ENCODE data around the gene ADAMTS3. TPM values are rescaled to one million over a fixed set of nuclear protein-coding genes. Genes with fewer than 3 reads are reported as not detected.
"Not testable (repeated sequence)": the region's sequence is repeated elsewhere in the genome, so short reads cannot be mapped to it uniquely, and the experiment has no call there.

The ADAMTS3 gene
- total RNA-seq, 3 donors from 2014 or later: 0.11 to 0.18 (median 0.15) TPM

GRCh38 chr4:72566464-72566972 is 2.5 kb downstream of the ADAMTS3 start:
- Mint-ChIP-seq H3K9me3 (no peaks in the 10 kb centered on the region), H3K27me3 (ENCODE audit: low read depth) (peaks cover 44% of the 10 kb centered on the region), H3K4me3 (no peak overlapping the region), H3K4me1 (ENCODE audit: low read depth) (peaks cover 12% of the 10 kb centered on the region), H3K36me3 (ENCODE audit: insufficient read depth) (no peaks in the 10 kb centered on the region)
- ATAC-seq (no peak), DNase-seq (no peak)

GRCh38 chr4:72564789-72565188 is 4.2 kb downstream of the ADAMTS3 start:
- H3K27me3 Mint-ChIP-seq (ENCODE audit: low read depth): peaks cover 32% of the 10 kb centered on the region
- H3K36me3 Mint-ChIP-seq (ENCODE audit: insufficient read depth): no peaks in the 10 kb centered on the region
- H3K4me3 Mint-ChIP-seq: no peak overlapping the region
- H3K9me3 Mint-ChIP-seq: no peaks in the 10 kb centered on the region
- peaks cover 12% of the 10 kb centered on the region for H3K4me1 Mint-ChIP-seq (ENCODE audit: low read depth)
- DNase-seq: no peak
- ATAC-seq: no peak

GRCh38 chr4:72564184-72564583 is 4.8 kb downstream of the ADAMTS3 start:
- H3K36me3 Mint-ChIP-seq (ENCODE audit: insufficient read depth): no peaks in the 10 kb centered on the region
- peaks cover 12% of the 10 kb centered on the region for H3K4me1 Mint-ChIP-seq (ENCODE audit: low read depth)
- peaks cover 29% of the 10 kb centered on the region for H3K27me3 Mint-ChIP-seq (ENCODE audit: low read depth)
- DNase-seq (no peak), ATAC-seq (no peak)
- H3K4me3 Mint-ChIP-seq: no peak overlapping the region
- no peaks in the 10 kb centered on the region for H3K9me3 Mint-ChIP-seq

GRCh38 chr4:72558655-72559054 is 10.4 kb downstream of the ADAMTS3 start:
- DNase-seq (no peak), ATAC-seq (no peak)
- Mint-ChIP-seq H3K4me3 (no peak overlapping the region), H3K36me3 (ENCODE audit: insufficient read depth) (no peaks in the 10 kb centered on the region), H3K27me3 (ENCODE audit: low read depth) (peaks cover 2% of the 10 kb centered on the region), H3K4me1 (ENCODE audit: low read depth) (no peaks in the 10 kb centered on the region), H3K9me3 (peaks cover 3% of the 10 kb centered on the region)

- DNase-seq (no peak), ATAC-seq (no peak)
- no peaks in the 10 kb centered on the region for H3K4me1 Mint-ChIP-seq (ENCODE audit: low read depth)
- H3K36me3 Mint-ChIP-seq (ENCODE audit: insufficient read depth): no peaks in the 10 kb centered on the region
- no peak overlapping the region for H3K4me3 Mint-ChIP-seq
- H3K27me3 Mint-ChIP-seq (ENCODE audit: low read depth): no peaks in the 10 kb centered on the region
- peaks cover 3% of the 10 kb centered on the region for H3K9me3 Mint-ChIP-seq
These were observed 12.0 kb downstream of the ADAMTS3 start for GRCh38 chr4:72557021-72557420.

- Mint-ChIP-seq H3K27me3 (ENCODE audit: low read depth) (no peaks in the 10 kb centered on the region), H3K9me3 (peaks cover 3% of the 10 kb centered on the region), H3K4me3 (no peak overlapping the region), H3K4me1 (ENCODE audit: low read depth) (no peaks in the 10 kb centered on the region), H3K36me3 (ENCODE audit: insufficient read depth) (no peaks in the 10 kb centered on the region)
- no peak for ATAC-seq
- no peak for DNase-seq
These were observed 13.6 kb downstream of the ADAMTS3 start for GRCh38 chr4:72555377-72555831.

- no peak overlapping the region for H3K4me3 Mint-ChIP-seq
- no peaks in the 10 kb centered on the region for H3K36me3 Mint-ChIP-seq (ENCODE audit: insufficient read depth)
- DNase-seq: no peak
- peaks cover 3% of the 10 kb centered on the region for H3K9me3 Mint-ChIP-seq
- H3K4me1 Mint-ChIP-seq (ENCODE audit: low read depth): no peaks in the 10 kb centered on the region
- no peak for ATAC-seq
- no peaks in the 10 kb centered on the region for H3K27me3 Mint-ChIP-seq (ENCODE audit: low read depth)
These were observed 15.3 kb downstream of the ADAMTS3 start for GRCh38 chr4:72553540-72554337.

DNA sequence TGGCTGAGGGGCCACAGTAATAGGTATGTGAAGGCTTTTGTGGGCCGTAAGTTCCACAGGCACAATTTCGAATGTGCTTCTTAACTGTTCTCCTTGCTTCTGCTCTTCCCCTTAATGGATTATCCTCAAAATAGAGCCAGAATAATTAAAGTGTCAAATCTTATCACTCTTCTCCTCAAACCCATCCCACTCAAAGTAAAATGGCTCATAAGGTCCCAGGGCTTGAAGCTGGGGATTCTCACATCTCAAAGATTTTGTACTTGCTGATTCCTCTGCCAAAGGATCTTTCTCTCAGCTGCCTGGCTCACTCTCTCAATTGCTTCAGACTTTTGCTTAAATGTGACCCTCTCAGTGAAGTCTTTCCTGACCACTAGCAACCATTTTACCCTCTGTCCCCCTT is 16.6 kb downstream of the ADAMTS3 start:
- Mint-ChIP-seq H3K36me3 (ENCODE audit: insufficient read depth) (no peaks in the 10 kb centered on the region), H3K4me3 (no peak overlapping the region), H3K9me3 (no peaks in the 10 kb centered on the region), H3K27me3 (ENCODE audit: low read depth) (no peaks in the 10 kb centered on the region), H3K4me1 (ENCODE audit: low read depth) (no peaks in the 10 kb centered on the region)
- DNase-seq (no peak), ATAC-seq (no peak)

DNA sequence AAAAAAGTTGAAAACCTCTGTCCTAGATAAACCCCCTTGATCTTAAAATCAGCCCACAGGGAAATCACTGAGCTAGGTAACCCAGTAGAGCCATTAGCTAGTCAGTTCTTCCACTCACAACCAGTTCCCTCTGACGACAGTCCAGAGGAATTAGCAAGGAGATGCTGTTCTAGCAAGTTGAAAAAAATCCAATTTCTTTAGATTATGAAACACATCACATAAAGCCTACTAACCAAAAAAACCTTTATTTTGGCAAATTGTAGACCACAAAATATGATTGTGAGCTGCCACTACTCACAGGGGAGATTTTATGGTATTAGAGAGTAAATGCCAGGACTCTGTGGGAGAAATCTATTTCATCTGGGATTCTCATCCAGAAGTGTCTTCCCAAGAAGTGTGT is 22.6 kb downstream of the ADAMTS3 start:
- no peak for ATAC-seq
- H3K9me3 Mint-ChIP-seq: no peaks in the 10 kb centered on the region
- H3K27me3 Mint-ChIP-seq (ENCODE audit: low read depth): peaks cover 2% of the 10 kb centered on the region
- H3K4me1 Mint-ChIP-seq (ENCODE audit: low read depth): no peaks in the 10 kb centered on the region
- H3K36me3 Mint-ChIP-seq (ENCODE audit: insufficient read depth): no peaks in the 10 kb centered on the region
- no peak for DNase-seq
- H3K4me3 Mint-ChIP-seq: no peak overlapping the region

GRCh38 chr4:72540694-72541093 is 28.3 kb downstream of the ADAMTS3 start:
- not testable (repeated sequence) for DNase-seq; H3K4me1 Mint-ChIP-seq (ENCODE audit: low read depth); H3K27me3 Mint-ChIP-seq (ENCODE audit: low read depth); H3K36me3 Mint-ChIP-seq (ENCODE audit: insufficient read depth); ATAC-seq; H3K4me3 Mint-ChIP-seq
- peaks cover 13% of the 10 kb centered on the region for H3K9me3 Mint-ChIP-seq

DNA sequence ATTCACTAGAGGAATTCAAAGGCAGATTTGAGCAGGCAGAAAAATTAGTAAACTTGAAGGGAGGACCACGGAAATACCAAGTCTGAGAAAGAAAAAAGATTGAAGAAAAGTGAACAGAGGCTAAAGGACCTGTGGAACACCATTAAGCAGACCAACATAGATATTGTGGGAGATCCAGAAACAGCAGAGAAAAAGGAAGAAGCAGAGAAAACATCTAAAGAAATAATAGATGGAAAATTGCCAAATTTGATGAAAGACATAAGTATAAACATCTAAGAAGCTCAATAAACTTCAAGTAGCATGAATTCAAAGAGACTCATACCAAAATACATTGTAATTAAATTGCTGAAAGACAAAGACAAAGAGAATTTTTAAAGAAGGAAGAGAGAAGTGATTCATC is 31.0 kb downstream of the ADAMTS3 start:
- H3K9me3 Mint-ChIP-seq: peaks cover 13% of the 10 kb centered on the region
- DNase-seq: no peak
- no peaks in the 10 kb centered on the region for H3K36me3 Mint-ChIP-seq (ENCODE audit: insufficient read depth)
- no peaks in the 10 kb centered on the region for H3K27me3 Mint-ChIP-seq (ENCODE audit: low read depth)
- no peak for ATAC-seq
- no peaks in the 10 kb centered on the region for H3K4me1 Mint-ChIP-seq (ENCODE audit: low read depth)
- H3K4me3 Mint-ChIP-seq: no peak overlapping the region

DNA sequence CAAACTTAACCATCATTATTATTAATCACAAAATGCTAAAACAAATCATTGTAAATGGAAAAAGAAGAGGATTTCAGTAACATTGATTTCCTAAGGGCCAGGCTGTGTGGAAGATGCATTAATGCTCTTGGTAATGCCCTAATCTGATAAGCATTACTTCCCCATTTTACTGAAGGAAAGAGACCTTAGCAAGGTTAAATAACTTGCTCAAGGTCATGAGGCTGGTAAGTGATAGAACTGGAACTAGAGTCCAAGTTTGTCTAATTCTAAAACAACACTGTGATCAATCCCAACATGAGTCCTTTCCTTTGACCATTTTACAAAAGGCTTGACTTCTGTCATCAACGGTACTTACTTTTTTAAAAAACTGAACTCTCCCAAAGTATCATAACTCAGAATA is 32.6 kb downstream of the ADAMTS3 start:
- H3K4me3 Mint-ChIP-seq: no peak overlapping the region
- H3K36me3 Mint-ChIP-seq (ENCODE audit: insufficient read depth): no peaks in the 10 kb centered on the region
- DNase-seq (no peak), ATAC-seq (no peak)
- H3K27me3 Mint-ChIP-seq (ENCODE audit: low read depth): no peaks in the 10 kb centered on the region
- no peaks in the 10 kb centered on the region for H3K4me1 Mint-ChIP-seq (ENCODE audit: low read depth)
- peaks cover 13% of the 10 kb centered on the region for H3K9me3 Mint-ChIP-seq

GRCh38 chr4:72531768-72532290 is 37.2 kb downstream of the ADAMTS3 start:
- H3K27me3 Mint-ChIP-seq (ENCODE audit: low read depth): no peaks in the 10 kb centered on the region
- no peaks in the 10 kb centered on the region for H3K4me1 Mint-ChIP-seq (ENCODE audit: low read depth)
- peak in 1 of 2 donors; percentile 14 for ATAC-seq
- DNase-seq: no peak
- H3K36me3 Mint-ChIP-seq (ENCODE audit: insufficient read depth): no peaks in the 10 kb centered on the region
- H3K4me3 Mint-ChIP-seq: no peak overlapping the region
- no peaks in the 10 kb centered on the region for H3K9me3 Mint-ChIP-seq

- Mint-ChIP-seq H3K9me3 (no peaks in the 10 kb centered on the region), H3K4me1 (ENCODE audit: low read depth) (no peaks in the 10 kb centered on the region), H3K36me3 (ENCODE audit: insufficient read depth) (no peaks in the 10 kb centered on the region), H3K4me3 (no peak overlapping the region), H3K27me3 (ENCODE audit: low read depth) (no peaks in the 10 kb centered on the region)
- ATAC-seq (no peak), DNase-seq (no peak)
These were observed 37.7 kb downstream of the ADAMTS3 start for GRCh38 chr4:72531322-72531721.

- Mint-ChIP-seq H3K9me3 (no peaks in the 10 kb centered on the region), H3K4me1 (ENCODE audit: low read depth) (no peaks in the 10 kb centered on the region), H3K36me3 (ENCODE audit: insufficient read depth) (no peaks in the 10 kb centered on the region), H3K4me3 (no peak overlapping the region), H3K27me3 (ENCODE audit: low read depth) (no peaks in the 10 kb centered on the region)
- DNase-seq (no peak), ATAC-seq (no peak)
These were observed 39.7 kb downstream of the ADAMTS3 start for GRCh38 chr4:72529148-72529822.

Measured in activated T-cell treated with anti-CD3 and anti-CD28 coated beads, Interleukin-2, amount 50 U/mL, for 4 hours (primary cell).